Panc1 (cell line): ENCODE data around the gene ERCC5. TPM values are rescaled to one million over a fixed set of nuclear protein-coding genes. Genes with fewer than 3 reads are reported as not detected.

Experiments used
- ATAC-seq: fragments of 200-7000 bp; cut with Tn5 transposase; 2 replicates; pipeline ENCODE4 v1.9.1; 2020; ENCODE audit warnings: mild to moderate bottlenecking, moderate library complexity
- BruUV-seq: library from RNA; stranded (reverse); fragments of 400-500 nt; replicated peaks from 2 replicates; lab custom pipeline; 2021; lab: Mats Ljungman, UMichigan
- CTCF ChIA-PET: fragments of 300-600 bp; sonication (Branson Sonifier 250); formaldehyde crosslinking; loops from one replicate; lab custom pipeline; 2022; ENCODE audit warnings: antibody characterized with exemption; lab: Charles Lee
- POLR2A ChIA-PET: fragments of 300-600 bp; sonication (Branson Sonifier 250); formaldehyde crosslinking; loops from one replicate; lab custom pipeline; 2022; ENCODE audit warnings: antibody characterized with exemption; lab: Charles Lee
- DNase-seq: peaks from one replicate; pipeline ENCODE4 v3.0.0-alpha.2; 2010; ENCODE audit warnings: low read depth, low spot score
- H3K27ac ChIP-seq: 2 replicates; pipeline ENCODE4 v1.5.1; 2011; ENCODE audit warnings: mild to moderate bottlenecking, low read length, inconsistent platforms
- H3K27me3 ChIP-seq: fragments of 200-500 bp; sonication (Bioruptor generic); 2 replicates; pipeline ENCODE4 v1.6.0; 2014; ENCODE audit warnings: low read length, inconsistent platforms; ENCODE audit not compliant: control insufficient read depth, insufficient read depth
- H3K36me3 ChIP-seq: fragments of 200-500 bp; sonication (Bioruptor generic); 2 replicates; pipeline ENCODE4 v1.5.1; 2014; ENCODE audit warnings: inconsistent platforms, mild to moderate bottlenecking, low read length, moderate library complexity; ENCODE audit not compliant: control insufficient read depth, insufficient read depth
- H3K4me1 ChIP-seq: 2 replicates; pipeline ENCODE4 v1.5.1; 2011; ENCODE audit warnings: inconsistent platforms, mild to moderate bottlenecking, low read length, moderate library complexity; ENCODE audit not compliant: control insufficient read depth, insufficient read depth
- H3K4me3 ChIP-seq, 2 experiments: 2 replicates each; pipeline ENCODE4 v1.5.1; 2011 to 2012; ENCODE audit warnings: low read depth in 2 of 2, low read length in 2 of 2, mild to moderate bottlenecking in 2 of 2, inconsistent platforms in 1 of 2, moderate library complexity in 1 of 2
- H3K9me3 ChIP-seq: fragments of 200-500 bp; sonication (Bioruptor generic); 2 replicates; pipeline ENCODE4 v1.5.1; 2014; ENCODE audit warnings: low read depth, mild to moderate bottlenecking, inconsistent platforms, low read length, moderate library complexity; ENCODE audit not compliant: control insufficient read depth, insufficient read depth
- CTCF ChIP-seq: fragments of 450-650 bp; IDR thresholded peaks from 2 replicates; pipeline ENCODE4 v1.5.1; 2017; ENCODE audit warnings: mild to moderate bottlenecking
- POLR2AphosphoS5 ChIP-seq: IDR thresholded peaks from 2 replicates; pipeline ENCODE4 v1.6.1; 2012; ENCODE audit warnings: mild to moderate bottlenecking, low read depth, low read length, moderate library complexity
- REST ChIP-seq, 2 experiments: IDR thresholded peaks; 2 replicates each; pipeline ENCODE4 v1.6.1; 2011 to 2012; ENCODE audit warnings: low read depth in 2 of 2, control low read depth in 1 of 2, low read length in 1 of 2, mild to moderate bottlenecking in 1 of 2, moderate library complexity in 1 of 2; ENCODE audit not compliant: insufficient read depth in 1 of 2
- SIN3A ChIP-seq: IDR thresholded peaks from 2 replicates; pipeline ENCODE4 v1.6.1; 2012; ENCODE audit warnings: low read depth, mild to moderate bottlenecking, low read length, moderate library complexity, borderline replicate concordance; ENCODE audit not compliant: insufficient read depth
- TCF7L2 ChIP-seq: IDR thresholded peaks from 2 replicates; pipeline ENCODE4 v1.6.1; 2011; ENCODE audit warnings: mild to moderate bottlenecking, low read depth, low read length, inconsistent platforms
- in situ Hi-C: cut with HindIII; loops from 2 replicates; pipeline ENCODE4 v1.10.0; 2016; ENCODE audit warnings: low sequenced_read_pairs, low pct_unique_long_range_greater_than_20kb
- intact Hi-C: fragments of 100-400 bp; cut with micrococcal nuclease; formaldehyde crosslinking; loops from one replicate; pipeline ENCODE4 v1.10.0; 2022; ENCODE audit not compliant: unreplicated experiment
- total RNA-seq: library from RNA; stranded (reverse); gene quantifications from one replicate; pipeline ENCODE4 v1.2.1, GENCODE V29; 2021; ENCODE audit not compliant: unreplicated experiment

Gene ERCC5
- total RNA-seq, 1 experiment from 2014 or later = 19.6 TPM

- Histone ChIP-seq H3K27me3 (no peaks in the 10 kb centered on the region), H3K4me1 (no peaks in the 10 kb centered on the region), H3K9me3 (no peaks in the 10 kb centered on the region), H3K27ac (peak overlapping the region; percentile 68), H3K4me3 (peak overlapping the region; percentile 63 to 81), H3K36me3 (no peaks in the 10 kb centered on the region; the same call in 1 of the 2 replicates)
- intact Hi-C loops = no loop called here
- TF ChIP-seq POLR2AphosphoS5 (no peak), TCF7L2 (no peak), REST (IDR thresholded peaks at IDR 0.05; ENCODE audit: insufficient read depth in 1 of 2, low read depth in 2 of 2, low read length in 1 of 2) (no peak), SIN3A (0 out of 2 replicates have a peak, but pooled peaks have one; percentile 17)
- DNase-seq (no peak), ATAC-seq (peak; percentile 55)
- no TSS peak for BruUV-seq
- in situ Hi-C loops = no loop called here
- CTCF ChIA-PET = no interaction called here
- POLR2A ChIA-PET = no interaction called here
These were observed 46.2 kb upstream of the ERCC5 start for GRCh38 chr13:102799426-102800144.

- Histone ChIP-seq H3K4me3 (peak overlapping the region; percentile 63 to 81), H3K27ac (peak overlapping the region; percentile 68), H3K4me1 (no peaks in the 10 kb centered on the region), H3K9me3 (no peaks in the 10 kb centered on the region), H3K36me3 (no peaks in the 10 kb centered on the region; the same call in 1 of the 2 replicates), H3K27me3 (no peaks in the 10 kb centered on the region)
- ATAC-seq (peak; percentile 89), DNase-seq (peak; percentile 10)
- TF ChIP-seq POLR2AphosphoS5 = no peak
- TF ChIP-seq CTCF = peak; percentile 79
- no peak for TF ChIP-seq SIN3A
- TF ChIP-seq REST (IDR thresholded peaks at IDR 0.05; ENCODE audit: insufficient read depth in 1 of 2, low read depth in 2 of 2, low read length in 1 of 2) = no peak
- TF ChIP-seq TCF7L2 = no peak
- no TSS peak for BruUV-seq
- ChIA-PET CTCF (interaction anchor here (0.6 kb wide), 1 partner anchor 868 kb away, joined by 5 read pairs; no protein-coding TSS in a partner anchor), POLR2A (interaction anchor here (0.6 kb wide), 1 partner anchor 21 kb away, joined by 3 read pairs; no protein-coding TSS in a partner anchor)
- intact Hi-C loops (no loop called here), in situ Hi-C loops (no loop called here)
These were observed 45.4 kb upstream of the ERCC5 start for GRCh38 chr13:102800145-102801041.
